GM21360 (cell line): Measurements from ENCODE around the gene UBE2Z.
A peak's percentile ranks its signal among the peaks of the same experiment; 100 is the strongest.
"Not testable (repeated sequence)": the region's sequence is repeated elsewhere in the genome, so short reads cannot be mapped to it uniquely, and the experiment has no call there.

Experiments
- ATAC-seq: cut with Tn5 transposase; IDR thresholded peaks from one replicate; pipeline ENCODE4 v1.9.1; 2021; ENCODE audit warnings: mild to moderate bottlenecking, moderate library complexity; ENCODE audit not compliant: unreplicated experiment

UBE2Z gene

DNA sequence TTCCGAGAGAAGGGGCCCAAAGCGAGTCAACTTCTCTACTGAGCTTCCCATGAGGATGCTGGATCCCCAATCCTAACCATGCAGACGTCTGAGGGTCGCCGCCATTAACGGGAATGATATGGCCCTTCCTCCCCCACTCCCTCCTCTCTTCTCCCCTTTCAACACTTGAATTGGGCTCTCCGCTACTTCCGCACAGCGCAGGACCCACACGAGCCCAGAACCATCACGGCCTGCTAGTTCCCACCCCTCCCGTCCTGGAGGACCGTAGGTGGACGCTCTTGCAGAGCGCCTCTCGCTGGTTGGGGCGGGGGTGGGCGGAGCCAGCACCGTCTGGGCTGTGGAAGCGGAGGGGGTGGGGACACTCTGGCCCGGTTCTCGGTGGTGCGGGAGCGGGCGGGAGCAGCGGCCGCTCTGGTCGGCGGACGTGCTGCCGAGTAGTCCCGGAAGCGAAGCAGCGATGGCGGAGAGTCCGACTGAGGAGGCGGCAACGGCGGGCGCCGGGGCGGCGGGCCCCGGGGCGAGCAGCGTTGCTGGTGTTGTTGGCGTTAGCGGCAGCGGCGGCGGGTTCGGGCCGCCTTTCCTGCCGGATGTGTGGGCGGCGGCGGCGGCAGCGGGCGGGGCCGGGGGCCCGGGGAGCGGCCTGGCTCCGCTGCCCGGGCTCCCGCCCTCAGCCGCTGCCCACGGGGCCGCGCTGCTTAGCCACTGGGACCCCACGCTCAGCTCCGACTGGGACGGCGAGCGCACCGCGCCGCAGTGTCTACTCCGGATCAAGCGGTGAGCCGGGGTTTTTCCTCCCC is at the start of gene UBE2Z:
TSS of gene UBE2Z (plus strand) at position 361 of the 797 bp plus-strand sequence. CDS start at position 458, 97 bp downstream.
- ATAC-seq, result peak; percentile 77

DNA sequence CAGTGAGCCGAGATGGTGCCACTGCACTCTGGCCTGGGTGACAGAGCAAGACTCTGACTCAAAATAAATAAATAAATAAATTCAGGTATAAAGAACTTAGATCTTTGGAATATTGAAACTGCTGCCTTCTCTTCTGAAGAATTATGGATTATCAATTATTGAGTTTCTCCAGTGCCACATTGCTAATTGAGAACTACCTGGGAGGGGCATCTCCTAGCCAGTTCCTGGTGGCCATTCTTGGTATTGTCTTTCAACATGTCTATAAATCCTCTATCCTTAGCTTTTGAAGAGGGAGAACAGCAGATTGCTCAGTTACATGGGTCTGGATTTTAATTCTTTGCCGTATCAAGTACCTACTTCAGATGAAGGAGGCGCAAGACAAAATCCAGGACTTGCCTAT is 48.2 kb upstream of the UBE2Z start:
- no peak for ATAC-seq

DNA sequence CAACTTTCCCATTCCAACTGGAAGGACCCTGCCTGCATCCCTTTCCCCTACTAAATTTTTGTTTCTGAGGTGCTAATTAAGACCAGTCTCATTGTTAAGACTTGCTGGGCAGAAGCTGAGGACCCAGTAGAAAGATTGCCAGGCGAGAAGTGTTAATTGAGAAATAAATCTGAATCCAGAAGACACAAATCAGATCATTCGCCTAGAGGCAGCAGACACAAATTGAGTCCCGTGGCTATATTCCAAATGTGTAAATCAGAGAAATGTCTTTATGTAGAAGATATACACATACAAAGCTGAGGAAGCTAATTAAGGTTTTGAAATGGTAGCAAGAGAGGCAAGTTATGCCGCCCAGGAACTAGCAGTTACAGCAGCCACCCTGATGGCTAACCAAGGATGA is 47.8 kb upstream of the UBE2Z start:
- ATAC-seq, result no peak

DNA sequence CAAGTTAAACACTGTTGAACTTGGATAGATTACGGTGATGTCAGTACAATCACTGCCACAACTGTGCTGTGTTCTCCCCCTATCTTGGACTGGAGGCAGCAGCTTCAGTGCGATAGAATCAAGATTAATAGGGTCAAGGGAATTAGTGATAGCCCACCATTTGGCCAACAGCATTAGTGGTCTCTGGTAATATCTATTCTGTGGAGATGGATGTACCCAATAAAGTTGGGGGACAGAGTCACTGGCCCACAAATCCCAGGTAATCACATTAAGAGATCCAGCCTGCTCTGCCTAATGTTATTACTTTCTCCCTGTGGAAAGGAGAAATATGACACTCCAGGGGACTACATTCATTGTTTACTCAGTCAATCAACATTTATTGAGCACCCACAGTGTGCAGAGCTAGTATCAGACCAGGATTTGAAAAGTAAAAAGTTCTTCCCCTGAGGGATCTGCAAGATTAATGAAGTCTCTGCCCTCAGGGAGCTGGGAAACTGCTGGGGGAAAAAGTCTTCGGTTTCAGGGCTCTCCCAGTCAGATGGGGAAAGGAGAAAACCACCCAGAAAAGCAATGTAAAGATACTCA is 39.2 kb upstream of the UBE2Z start:
- ATAC-seq, result no peak

DNA sequence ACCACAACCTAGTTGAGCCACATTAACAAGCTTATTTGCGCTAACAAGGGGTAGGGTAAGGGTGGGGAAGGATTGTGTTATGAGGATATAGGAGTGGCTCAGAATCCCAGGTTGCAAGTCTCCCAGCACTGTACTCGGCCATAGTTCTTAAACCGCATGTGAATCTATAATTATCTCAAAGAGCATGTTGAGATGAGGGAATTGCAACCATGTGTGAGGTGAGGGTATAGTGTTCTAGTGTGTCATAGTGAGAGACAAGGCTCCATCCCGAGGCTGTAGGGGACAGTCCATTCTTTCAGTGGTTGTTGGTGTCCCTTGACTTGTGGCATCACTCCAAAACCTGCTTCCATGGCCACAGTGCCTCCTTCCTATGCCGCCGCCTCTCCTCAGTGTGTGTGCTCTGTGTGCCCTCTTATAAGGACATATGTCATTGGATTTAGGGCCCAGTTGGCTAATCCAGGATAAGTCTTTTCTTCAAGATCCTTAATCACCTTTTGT is 38.3 kb upstream of the UBE2Z start:
- ATAC-seq, result no peak

DNA sequence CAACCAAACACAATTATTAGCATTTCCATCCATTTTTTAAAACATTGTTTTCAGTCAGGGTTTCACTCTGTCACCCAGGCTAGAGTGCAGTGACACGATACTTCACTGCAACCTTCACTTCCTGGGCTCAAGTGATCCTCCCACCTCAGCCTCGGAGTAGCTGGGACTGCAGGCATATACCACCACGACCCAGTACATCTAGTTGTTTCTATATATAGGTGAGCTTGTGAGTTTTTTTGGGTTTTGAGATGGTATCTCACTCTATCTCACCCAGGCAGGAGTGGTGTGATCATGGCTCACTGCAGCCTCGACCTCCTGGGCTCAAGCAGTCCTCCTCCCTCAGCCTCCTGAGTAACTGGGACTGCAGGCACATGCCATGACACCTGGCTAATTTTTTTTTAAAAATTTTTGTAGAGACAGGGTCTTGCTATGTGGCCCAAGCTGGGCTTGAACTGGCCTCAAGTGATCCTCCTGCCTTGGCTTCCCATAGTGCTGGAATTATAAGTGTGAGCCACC is 37.1 kb upstream of the UBE2Z start:
- ATAC-seq, result no peak

DNA sequence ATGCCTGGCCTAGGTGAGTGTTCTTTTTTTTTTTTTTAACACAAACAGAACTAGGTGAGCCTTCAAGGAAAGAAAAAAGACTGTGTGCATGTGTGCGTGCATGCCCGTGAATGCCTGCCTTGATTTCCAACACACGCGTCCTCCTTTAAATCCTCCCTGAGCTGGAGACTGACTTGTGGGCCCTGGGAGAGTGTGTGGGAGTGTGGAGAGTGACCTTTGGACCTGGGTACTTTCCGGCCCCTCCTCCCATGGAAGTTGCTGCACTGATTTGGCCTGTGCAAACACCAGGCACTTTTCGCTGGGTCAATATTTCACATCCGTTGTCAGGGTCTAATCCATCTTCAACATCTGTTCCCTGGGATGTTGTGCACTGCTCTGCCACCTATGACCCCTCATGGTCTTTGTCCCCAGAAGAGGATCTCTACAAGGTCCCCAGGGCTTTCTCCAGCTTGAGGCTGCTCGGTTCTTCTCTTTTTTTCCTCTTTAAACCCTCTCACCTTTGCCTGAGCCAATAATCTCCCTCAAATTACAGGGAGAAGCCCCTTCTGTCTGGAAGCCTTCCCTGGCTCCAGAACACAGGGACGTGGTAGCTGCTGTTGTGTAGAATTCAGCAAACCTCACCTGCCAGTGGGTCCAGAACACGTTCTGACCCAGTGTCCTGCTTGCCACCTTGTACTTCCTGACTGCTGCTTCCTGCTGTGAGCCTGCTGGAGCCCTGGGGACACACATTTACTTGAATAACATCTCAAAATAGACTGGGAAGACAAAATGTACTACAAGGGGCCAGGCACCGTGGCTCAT is 36.5 kb upstream of the UBE2Z start:
- no peak for ATAC-seq

DNA sequence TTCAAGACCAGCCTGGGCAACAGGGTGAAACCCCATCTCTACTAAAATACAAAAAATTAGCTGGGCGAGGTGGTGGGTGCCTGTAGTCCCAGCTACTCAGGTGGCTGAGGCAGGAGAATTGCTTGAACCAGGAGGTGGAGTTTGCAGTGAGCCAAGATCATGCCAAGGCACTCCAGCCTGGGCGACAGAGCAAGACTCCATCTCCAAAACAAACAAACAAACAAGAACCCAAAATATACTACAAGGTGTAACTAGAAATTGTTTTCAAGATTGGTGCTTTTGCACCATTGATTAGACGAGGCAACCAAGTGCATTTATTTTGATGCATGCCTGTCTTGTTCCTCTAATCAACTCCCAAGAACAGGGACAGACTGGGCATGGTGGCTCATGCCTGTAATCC is 35.8 kb upstream of the UBE2Z start:
- not testable (repeated sequence) for ATAC-seq

DNA sequence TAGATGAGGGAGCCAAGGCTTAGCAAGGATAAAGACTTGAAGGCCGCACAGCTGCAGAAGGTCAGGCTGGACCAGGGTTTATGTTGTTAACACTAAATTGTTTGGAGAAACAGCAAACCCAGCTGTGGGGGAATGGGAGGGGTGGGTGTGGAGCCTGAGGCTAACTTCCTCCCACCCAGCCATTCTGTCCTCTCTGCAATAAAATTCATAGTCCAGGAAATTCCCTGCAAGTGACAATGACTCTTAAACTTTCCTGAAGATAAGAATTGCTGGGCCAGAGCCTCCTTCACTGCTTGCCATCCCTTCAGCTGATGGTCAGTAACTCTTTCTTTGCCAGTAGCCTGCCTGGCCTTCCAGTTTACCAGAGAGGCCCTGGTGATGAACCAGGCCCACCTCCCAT is 35.0 kb upstream of the UBE2Z start:
- ATAC-seq, result no peak

DNA sequence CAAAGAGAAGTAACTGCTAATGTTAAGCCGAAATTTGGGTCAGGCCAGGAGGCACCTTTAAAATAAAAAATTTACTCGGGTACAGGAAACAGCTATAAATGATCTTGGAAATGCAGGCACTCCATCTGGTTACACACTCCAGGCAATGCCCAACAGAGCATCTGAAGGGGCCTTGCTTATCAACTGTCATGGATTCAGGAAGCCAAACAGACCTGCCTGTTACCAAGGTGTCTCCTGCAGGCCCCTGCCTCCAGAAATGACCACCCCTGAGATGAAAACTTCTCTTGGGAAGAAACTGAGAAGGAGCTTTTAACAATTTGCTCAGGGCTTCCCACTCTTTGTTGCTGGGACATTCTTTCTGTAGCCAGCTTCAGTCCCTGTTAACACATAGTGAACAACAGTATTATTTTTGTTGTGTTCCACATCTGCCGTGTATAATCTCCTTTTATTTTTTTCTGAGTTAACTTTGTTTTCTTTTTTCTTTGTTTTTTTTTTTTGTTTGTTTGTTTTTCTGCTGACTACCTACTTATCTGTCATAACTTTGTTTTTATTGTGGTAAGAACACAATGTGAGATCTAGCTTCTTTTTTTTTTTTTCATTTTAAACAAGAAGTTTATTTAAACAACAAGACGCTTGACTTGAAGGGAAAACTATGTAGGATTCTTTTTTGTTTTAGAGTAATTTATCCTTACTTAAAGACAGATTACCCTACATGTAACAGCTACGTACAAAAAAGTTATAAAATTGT is 34.3 kb upstream of the UBE2Z start:
- no peak for ATAC-seq

DNA sequence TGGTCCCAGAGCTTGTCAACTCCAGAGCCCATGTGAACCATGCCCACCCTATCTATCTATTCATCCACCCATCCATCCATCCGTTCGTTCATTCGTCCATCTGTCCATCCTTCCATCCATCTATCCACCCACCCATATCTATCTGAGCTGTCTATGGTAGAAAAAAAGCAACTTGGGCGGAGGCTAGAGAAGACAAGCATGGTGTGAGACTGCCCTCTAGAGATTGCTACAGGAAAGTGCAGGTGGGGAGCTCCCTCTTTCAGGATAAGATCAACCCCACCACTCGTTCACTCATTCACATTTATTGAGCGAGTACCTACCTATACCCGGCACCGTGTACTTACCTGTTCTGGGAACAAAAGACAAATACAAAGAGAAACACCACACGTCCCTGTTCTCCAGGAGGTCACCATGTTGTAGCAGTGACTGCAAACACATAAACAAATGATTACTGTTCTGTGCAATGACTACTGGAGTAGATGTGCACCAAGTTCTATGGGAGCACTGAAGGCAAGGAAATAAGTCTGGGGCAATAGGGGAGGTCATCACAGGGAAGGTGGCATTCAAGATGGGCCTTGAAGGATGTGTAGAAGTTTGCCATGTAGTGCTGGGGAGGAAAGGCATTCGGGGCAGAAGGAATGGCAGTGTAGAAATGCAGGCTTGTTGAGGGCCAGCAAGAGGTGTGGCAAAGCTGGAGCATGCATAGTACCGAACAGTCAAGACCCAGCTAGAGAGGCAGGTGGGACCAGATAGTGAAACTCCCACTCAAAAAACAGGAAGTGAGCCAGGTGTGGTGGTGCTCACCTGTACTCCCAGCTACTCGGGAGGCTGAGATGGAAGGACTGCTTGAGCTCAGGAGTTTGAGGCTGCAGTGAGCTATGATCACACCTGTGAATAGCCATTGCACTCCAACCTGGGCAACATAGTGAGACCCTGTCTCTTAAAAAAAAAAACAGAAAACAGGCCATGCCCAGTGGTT is 29.0 kb upstream of the UBE2Z start:
- ATAC-seq, result no peak

DNA sequence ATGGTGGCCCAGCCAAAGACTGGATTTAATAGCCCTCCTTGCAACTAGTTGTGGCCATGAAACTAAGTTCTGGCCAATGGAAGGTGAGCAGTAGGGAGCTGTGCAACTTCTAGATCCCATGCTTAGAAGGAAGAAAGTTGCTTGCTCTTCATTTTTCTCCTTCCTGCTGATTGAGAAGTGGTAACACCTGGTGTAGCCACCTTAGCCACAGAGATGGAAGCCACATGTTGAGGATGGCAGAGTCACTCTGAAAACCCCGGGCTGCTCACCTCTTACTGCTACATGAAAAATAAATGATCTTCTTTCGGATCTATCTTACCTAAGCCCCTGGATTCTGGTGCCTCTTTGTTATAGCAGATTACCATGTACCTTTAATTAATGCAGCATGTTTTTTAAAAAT is 25.9 kb upstream of the UBE2Z start:
- ATAC-seq, result no peak

DNA sequence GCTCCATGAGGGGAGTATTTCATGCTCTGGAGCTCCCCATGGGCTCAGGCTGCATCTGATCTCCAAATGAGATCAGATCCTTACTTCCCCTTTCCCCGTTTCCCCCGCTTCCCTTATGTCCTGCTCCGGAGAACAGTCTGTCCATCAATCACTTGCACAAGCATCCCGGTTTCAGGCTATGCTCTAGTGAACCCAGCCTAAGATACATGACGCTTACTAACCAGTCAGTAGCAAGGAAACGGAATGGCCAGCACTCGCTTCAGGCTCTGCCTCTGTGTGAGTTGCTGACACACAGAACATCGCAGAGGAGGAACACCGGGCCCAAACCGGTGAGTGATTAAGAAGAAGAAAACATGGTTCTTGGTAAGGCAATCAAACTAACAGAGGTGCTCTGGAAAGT is 25.0 kb upstream of the UBE2Z start:
- ATAC-seq, result no peak

DNA sequence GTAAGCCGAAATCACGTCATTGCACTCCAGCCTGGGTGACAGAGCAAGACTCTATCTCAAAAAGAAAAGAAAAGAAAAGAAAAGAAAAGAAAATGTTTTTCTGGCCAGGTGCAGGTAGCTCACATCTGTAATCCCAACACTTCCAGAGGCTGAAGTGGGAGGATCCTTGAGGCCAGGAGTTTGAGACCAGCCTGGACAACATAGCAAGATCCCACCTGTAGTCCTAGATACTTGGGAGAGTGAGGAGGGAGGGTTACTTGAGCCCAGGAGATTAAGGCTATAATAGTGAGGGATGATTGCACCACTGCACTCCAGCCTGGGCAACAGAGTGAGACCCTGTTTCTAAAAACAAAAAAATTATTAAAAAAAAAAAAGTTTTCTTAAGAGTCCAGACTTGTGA is 18.1 kb upstream of the UBE2Z start:
- no peak for ATAC-seq

DNA sequence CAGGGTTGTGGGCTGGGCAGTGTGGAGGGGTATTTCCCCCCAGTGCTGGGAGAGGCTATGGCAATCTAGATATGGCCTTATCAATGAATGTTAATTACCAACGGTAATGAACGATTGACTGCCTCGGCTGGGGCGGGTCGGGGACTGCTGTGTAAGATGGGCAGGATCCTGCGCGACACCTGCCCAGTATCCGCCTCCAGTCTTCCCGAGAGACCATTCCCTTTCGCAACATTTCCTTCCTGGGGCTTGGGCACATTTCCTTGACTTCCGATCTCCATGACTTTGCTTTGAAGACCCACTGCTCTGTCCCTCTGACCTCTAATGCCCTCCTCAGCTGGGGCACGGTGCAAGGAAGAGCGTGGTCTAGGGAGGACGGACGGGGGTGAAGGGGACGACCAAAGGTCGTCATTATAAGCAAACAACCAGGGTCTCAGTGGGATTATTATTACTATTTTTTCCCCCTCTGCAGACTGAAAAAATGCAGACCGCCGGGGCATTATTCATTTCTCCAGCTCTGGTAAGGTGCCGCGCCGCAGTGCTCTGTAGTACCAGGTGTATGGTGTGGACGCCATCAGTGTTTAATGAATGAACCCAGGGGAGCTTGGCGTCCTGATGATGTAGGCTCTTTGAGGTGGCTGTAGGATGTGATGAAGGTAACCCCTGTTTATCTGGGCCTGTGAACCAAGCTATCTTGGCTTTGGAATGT is 15.1 kb upstream of the UBE2Z start:
- ATAC-seq, result no peak

DNA sequence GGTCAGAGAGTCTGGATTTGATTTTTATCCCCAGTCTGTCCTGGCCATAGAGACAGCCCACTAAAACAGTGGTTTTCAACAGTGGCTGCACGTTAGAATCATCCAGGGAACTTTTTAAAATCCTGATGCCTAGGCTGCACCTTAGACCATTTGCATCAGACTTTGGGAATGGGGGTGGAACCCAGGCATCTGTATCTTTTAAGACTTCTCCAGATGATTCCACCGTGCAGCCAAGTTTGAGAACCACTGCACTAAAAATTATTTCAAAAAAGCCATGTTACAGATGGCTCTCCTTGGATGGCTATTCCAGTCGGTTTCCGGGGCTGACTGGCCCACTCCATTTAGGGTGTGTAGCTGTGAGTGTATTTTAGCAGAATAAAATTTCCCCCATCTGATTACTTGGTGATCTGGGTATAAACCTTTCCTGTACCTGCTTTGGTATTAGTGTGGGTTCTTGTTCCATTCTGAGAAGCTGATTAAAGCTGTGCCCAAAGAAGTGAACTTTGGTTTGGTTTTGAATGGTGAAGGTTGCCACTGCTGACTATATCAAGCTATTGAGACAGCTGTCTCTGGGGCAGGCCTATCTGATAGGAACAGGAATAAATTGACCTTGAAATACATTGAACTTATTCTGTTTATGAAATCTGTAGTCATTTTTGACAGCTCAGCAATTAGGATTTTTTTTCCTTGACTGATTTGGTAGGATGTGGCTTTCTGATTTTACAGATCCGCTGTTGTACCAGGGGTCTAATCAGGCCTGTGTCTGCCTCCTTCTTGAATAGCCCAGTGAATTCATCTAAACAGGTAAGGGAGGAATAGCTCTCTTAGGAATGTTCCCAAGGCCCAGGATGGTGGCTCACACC is 14.3 kb upstream of the UBE2Z start:
- ATAC-seq, result no peak

DNA sequence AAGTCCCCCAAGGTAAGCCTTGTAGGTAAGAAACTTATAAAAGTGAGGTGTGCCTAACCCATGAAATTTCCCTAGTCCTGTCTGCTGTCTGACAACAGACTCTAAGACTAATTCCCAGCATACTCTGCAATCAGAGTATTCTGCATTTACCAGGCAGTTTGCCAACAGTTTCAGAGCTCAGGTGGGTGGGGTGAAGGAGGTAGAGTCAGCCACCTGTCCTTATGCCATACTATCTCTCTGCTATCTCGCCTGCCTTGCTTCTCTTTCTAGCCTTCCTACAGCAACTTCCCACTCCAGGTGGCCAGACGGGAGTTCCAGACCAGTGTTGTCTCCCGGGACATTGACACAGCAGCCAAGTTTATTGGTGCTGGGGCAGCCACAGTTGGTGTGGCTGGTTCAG is 13.3 kb upstream of the UBE2Z start:
- ATAC-seq, result no peak

DNA sequence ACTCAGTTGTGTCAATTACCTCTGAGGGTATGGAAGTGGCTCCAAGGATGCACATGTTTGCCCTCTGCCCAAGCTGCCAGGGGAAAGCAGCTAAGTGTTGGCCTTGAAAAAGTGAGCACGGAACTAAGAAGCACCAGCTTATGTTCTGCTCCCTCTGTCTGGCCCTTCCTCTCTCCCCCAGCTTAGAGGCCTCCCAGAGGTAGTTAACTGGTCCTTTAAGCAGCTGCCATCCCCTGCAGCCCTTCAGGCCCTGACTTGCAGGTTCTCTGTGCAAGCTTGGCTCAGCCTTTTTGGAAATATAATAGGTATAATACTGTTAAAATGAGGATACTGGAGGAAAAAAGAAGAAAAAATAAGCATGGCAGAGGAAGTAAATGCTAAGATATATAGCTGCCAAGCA is 7.0 kb upstream of the UBE2Z start:
- no peak for ATAC-seq
